Hepatocyte (in vitro differentiated cells): ENCODE results near the gene RAB38.

ENCODE experiments used
- EZH2phosphoT487 ChIP-seq: fragments of 200-600 bp; sonication (generic); IDR thresholded peaks from one replicate; pipeline ENCODE4 v1.6.1; 2018; ENCODE audit warnings: antibody characterized with exemption, mild to moderate bottlenecking, low read depth, moderate library complexity; ENCODE audit not compliant: unreplicated experiment, severe bottlenecking
- TF ChIP-seq, protein P1 (sequence below): fragments of 200-600 bp; sonication (generic); IDR thresholded peaks from 2 replicates; pipeline ENCODE4 v1.5.1; 2016; ENCODE audit warnings: antibody characterized with exemption, mild to moderate bottlenecking; ENCODE audit not compliant: poor library complexity

DNA sequence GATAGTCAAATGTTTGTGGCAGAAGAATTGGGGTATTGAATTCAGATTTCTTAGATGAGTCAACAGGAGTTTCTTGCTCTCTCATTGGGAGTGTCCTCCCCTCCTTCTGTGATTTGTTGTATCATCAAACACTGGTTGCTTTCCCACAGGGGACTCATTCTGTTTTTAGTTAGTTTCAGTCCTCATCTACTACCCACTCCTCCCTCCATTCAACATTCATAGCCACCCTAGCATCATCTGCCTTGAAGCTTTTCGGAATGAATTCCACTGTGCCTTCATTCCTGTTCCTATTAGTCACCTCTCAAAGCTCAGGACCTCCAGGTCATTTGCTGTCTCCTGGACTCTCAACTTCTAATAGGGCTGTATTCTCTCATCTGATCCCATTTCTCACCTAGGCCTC, 31.5 kb upstream of the RAB38 start:
- TF ChIP-seq, protein P1, sequence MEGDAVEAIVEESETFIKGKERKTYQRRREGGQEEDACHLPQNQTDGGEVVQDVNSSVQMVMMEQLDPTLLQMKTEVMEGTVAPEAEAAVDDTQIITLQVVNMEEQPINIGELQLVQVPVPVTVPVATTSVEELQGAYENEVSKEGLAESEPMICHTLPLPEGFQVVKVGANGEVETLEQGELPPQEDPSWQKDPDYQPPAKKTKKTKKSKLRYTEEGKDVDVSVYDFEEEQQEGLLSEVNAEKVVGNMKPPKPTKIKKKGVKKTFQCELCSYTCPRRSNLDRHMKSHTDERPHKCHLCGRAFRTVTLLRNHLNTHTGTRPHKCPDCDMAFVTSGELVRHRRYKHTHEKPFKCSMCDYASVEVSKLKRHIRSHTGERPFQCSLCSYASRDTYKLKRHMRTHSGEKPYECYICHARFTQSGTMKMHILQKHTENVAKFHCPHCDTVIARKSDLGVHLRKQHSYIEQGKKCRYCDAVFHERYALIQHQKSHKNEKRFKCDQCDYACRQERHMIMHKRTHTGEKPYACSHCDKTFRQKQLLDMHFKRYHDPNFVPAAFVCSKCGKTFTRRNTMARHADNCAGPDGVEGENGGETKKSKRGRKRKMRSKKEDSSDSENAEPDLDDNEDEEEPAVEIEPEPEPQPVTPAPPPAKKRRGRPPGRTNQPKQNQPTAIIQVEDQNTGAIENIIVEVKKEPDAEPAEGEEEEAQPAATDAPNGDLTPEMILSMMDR, result no peak
- TF ChIP-seq EZH2phosphoT487, result no peak
